ENCODE data around the gene SETBP1.
"Not testable (repeated sequence)": the region's sequence is repeated elsewhere in the genome, so short reads cannot be mapped to it uniquely, and the experiment has no call there.

The SETBP1 gene

DNA sequence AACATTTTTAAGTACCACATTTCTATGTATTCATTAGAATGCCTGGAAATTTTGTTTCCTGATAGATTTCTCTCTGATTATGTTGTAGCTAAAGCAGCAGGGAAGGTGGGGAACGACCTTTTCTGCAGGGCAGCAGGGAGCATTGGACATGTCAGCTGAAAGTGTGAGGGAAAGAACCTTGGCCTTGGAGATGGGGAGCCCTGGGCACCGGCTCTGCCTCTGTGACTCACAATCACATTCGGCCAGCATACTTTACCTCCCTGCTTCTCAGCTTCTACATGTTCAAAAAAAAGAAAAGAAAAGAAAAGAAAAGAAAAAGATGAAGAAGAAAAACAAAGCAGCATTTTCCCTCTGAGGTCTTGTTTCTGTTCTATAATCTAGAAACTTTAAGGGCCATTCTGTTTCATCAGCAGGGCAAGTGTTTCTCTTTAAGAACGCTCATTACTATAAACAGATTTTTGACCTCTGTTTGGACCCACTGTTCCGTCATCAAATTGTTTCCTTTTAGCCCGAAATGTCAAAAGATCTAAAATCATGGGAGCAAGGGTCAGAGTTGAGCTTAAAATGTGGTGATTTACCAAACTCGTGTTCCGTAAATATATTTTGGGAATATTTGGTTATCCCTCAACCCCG, 27.9 kb downstream of the SETBP1 start:
- DNase-seq = no peak

DNA sequence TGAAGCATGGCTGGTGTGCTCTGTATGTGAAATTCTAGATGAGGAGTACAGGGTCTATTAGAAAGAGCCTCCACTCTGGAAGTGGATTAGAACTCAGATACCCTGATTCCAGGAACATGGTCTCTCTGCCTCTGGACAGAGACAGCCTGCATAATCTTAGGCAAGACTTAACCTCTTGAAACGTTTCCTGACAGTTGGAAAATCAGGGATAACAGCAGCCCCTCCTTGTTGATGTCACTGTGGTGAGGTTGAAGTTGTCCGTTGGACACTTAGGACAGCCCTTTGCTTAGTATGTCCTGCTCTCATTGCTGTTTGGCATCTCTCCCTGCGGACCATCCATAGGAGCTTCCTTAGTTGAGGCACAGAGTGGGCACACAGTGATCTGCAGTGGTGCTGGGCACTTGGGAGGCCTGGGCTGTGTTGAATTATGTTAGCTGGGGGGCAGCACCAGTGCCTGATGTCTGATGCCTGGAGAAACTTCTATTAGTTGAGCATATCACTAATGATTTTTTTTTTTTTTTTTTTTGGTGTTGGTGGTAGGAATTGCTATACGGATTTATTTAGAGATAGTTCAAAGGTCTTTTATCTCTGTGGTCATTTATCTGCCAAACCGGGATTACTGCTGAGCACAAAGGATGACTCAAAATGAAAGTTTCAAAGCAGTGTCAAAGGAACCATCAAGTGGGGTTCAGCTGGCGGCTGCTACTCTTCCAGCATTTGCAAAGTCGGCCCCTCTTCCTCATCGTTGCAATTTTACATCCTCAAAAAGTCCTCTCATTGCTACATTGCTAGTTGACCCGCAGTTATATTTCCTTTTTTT, 28.8 kb downstream of the SETBP1 start:
- no peak for DNase-seq

DNA sequence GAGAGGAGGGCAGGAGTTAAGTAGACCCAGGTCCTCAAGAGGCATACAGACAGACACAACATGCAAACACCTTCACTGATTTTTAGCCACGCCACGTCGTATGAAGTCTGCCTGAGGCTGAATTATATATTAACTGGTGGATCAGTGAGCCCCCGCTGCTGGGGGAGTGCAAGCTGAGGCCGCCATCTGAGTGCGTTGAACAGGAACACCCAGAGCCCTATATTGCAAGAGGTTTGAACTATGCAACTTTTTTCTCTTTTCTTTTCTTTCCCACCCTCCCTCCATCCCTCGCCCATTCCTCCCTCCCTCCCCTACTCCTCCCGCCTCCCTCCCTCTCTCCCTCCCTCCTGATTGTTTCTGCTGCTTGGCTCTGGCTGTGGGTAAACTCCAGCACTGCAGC, 30.2 kb downstream of the SETBP1 start:
- no peak for DNase-seq

DNA sequence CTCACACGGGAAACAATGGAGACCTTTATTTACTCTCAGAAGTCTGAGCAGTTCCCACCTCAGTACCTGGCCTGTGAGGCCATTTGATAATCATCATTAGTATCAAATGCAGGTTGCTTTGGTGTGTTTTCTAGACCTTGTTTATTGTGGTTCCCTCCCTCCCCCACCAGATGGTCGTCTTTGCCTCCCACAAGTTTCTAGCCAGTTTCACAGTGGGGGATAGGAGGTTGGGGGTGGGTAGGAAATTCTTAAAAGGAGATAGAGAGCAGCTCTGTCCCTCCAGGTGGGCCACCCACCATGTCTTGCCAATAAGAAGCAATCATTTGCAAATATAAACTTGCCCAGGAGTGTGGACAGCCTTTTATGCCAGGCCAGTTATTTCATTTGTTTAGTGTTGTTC, 31.3 kb downstream of the SETBP1 start:
- DNase-seq = no peak

DNA sequence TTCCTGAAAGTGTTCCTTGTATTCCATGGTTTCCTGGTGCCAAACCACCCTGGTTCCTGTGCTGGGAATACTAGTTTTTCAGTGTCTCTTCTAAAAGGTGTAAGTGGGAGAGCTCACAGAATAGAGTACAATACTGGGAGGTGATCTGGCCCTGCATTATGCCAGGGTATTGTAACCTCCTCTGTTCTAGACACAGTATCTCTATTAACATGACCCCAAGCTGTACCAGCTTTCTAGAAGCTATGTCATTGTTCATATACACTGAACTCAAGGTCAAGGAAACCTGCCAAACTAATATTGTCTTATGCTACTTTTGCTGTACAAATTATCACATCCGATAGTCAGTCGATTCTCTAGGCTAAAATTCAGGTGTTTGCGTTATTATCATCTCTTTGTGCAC, 32.7 kb downstream of the SETBP1 start:
- DNase-seq = no peak

DNA sequence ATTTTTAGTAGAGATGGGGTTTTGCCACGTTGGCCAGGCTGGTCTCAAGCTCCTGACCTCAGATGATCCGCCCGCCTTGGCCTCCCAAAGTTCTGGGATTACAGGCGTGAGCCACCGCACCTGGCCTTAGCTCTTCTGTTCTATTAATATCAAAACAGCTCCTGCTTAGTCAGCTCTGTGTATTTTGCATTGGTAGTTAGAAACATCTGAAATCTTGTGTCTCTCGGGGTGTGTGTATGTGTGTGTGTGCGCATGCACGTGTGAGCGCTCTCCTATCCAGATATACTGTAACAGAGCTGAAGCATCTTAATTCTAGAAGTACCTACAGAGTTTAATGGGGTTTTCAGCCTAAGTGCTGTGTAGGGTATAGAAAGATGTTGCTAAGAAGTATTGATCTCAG, 33.7 kb downstream of the SETBP1 start:
- DNase-seq = no peak

DNA sequence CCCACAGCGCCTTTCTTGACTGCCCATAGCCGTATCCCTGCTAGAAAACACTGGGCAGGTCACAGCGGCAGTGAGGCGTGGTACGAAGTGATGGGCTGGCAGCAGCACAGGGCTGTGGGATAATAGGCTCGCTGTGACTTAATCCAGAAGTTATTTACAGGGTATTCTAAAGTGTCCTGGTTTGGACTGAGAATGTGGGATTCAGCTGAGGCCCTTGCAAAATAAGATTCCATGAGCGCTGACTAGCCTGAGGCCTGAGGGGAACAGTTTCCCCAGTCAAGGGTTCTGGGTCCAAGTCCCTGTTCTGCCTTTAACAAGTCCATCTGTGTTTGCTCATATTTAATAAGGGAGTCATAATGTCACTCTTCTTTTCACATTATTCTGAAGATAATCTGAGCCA, 34.6 kb downstream of the SETBP1 start:
- no peak for DNase-seq

DNA sequence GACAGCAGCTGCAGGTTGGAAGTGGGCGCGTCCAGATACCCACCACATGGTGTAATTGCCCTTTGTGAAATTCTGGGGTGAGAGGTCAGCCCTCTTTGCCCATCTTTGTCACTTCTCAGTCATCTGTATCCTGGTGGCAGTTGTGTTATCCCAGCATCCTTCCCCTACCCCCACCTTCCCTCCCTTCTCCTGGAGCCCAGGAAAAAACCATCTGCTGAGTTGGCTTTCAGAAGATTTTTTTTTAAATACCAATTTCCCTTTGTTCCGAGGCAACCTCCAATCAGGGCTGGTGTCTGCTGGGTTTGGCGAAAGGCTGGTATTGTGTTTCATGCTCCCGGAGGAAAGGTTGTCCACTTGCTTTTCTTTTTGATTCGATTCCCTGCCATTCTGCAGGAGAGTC, 35.2 kb downstream of the SETBP1 start:
- DNase-seq = no peak

DNA sequence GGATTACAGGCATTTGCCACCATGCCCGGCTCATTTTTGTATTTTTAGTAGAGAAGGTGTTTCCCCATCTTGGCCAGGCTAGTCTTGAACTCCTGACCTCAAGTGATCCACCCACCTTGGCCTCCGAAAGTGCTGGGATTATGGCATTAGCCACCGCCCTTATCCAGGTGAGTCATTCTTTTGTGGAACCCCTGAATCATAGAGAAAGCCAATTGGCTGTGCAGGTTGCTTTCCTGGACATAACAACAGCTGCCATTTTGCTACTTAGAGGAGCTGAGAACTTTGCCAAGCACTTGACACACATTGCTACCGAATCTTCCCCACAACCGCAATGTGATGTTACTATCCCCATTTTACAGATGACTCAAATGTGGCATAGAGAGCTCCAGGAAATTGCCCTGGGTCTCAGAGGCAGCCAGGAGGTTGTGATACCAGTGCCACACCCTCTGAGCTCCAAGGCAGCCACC, 36.0 kb downstream of the SETBP1 start:
- DNase-seq = no peak

DNA sequence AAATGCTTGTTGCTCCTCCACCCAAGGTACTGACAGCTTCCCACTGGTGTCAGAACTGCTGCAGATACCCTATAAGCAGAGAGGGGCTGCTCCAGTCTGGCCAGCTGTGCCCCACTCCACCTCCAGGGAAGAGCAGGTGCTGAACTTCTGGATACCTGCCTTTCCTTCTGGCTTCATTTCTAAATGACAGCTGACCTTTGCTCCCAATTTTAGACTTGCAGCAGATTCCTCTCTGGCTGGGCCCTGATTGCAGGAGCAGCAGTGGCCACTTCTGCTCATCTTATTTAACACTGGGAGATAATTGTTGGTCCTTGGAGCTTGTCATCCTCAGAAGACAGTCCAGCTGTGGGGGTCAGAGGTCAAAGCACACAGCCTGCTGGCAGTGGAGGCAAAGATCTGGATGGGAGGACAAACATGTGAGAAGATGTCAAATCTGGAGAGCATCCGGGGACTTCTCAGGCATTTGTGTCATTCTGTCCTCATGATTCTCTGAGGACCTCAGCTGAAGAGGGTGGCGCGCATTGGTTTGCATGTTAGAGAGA, 38.9 kb downstream of the SETBP1 start:
- DNase-seq = no peak

DNA sequence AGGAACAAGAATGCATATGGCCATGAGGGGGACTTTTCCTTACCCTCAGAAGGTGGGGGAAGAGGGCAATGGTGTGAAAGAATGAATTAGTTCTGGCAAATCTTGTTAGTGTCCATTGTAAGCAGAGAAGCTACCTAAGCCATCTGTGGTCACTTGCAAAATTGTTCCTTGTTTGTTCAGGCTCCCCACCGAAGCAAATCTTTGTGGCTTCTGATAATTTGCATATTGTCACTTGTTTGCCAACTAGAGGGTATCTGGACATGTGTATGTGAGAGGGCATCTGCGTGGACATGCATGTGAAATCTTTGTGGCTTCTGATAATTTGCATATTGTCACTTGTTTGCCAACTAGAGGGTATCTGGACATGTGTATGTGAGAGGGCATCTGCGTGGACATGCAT, 41.1 kb downstream of the SETBP1 start:
- DNase-seq = not testable (repeated sequence)

DNA sequence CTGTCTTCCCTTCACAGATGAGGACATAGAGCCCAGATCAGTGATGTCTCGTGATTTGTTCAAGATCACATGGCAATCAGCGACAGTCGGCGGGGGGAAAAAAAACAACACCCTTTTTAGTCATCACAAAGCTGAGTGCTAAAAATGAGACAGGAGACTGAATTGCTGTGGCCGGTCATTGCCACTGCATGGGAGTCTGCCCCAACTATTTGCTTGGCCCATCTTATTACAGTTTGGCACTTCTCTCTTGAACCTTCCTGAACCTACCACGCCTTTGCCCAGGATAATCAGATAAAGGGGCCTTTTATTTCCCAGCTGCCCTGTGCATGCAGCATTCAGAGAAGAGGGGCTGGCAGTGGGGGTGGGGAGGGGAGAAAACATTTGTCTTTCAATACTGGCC, 42.7 kb downstream of the SETBP1 start:
- DNase-seq = no peak

DNA sequence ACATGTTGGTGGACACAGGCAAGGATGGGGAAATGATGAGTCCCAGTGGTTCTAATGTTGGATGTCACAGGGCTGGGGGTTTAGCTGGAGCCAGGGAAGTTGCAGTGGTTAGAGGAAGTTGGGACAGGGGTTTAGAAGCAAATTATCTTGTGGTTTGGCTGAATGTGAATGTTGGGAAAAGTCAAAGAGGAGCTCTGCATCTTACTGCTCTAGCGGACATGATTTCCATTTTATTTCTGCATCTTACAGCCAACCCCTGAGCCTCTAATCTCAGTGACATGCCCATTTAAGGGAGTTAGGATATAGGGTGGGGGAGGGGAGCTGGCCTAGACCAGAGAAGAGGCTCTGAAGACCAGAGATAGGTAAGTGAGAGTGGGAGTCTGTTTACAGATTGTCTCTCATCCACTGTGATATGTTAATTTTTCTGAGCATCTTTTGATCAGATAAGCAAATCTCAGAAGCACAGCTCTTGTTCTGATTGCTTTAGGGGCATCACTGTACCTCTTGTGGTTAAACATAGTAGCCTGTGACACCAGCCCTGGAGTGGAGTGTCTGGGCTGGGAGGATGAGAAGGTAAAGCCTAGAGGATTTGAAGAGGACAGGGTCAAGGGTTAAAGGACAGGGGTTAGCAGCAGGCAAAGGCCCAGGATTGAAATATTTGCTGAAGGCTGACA, 43.6 kb downstream of the SETBP1 start:
- no peak for DNase-seq

DNA sequence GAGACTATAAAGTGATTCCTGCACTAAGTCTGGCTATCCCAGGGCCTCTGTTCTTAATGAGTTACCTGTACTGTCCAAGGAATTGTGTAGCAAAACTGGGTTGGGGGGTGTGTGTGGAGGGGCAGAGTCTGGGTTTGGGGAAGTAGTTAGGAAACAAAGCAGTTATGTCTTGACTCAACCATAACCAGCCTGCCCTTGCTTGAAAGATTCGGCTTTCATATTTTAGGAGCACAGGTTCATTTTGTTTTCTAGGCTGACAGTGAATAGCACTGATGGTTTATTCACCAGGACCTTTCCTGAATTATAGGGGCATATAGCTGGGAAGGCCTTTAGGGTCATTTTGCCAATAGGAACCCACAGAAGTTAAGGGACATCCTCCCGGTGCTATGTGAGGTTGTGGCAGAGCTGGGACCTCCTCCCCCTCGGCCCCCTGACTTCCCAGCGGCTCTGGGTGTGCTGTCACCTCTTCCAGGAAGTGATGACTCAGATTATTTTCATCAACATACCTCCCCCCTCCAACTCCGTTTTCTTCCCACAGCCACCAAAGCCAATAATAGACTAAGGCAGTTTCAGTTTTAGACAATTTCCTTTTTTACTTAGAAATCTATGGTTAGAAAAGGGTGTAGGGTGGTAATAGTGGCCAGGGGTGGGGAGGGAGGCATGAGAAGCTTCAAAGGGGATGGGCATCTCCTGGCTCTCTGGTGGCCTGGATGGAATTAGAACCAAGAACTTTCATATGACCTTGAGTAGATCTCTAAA, 44.8 kb downstream of the SETBP1 start:
- DNase-seq = no peak

DNA sequence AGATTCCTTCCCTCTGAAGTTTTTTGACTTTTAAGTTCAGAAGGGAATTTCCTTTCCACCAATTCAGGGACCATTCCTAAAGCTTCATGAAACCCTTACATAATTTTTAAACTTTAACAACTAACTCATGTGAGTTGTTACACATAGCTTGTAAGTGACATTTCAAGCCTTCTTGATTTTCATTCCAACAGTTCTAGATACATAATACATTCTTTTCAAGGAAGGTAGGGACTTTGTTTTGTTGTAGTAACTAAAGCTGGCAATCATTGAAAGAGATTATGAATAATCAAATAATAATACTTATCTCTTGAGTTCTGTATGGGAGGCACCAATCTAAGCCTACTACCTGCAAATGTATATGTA, 45.4 kb downstream of the SETBP1 start:
- no peak for DNase-seq

DNA sequence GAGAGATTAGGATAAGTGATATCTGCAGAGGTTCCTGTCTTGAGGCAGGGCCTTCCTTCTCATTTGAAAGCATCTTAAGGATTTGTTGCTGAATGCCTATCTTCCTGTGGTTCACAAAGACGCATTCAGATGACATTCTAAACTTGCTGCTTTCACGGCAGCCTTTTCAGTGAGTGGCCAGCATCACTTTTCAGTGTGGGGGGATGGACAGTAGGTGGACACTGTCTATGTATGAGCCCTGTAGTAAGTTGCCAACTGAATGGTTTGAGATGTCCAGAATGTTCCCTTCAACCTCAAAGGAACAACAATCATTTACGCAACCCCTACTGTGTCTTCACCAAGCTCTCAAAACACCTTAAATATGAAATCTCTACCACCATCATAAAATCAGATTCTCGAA, 46.6 kb downstream of the SETBP1 start:
- DNase-seq = no peak

DNA sequence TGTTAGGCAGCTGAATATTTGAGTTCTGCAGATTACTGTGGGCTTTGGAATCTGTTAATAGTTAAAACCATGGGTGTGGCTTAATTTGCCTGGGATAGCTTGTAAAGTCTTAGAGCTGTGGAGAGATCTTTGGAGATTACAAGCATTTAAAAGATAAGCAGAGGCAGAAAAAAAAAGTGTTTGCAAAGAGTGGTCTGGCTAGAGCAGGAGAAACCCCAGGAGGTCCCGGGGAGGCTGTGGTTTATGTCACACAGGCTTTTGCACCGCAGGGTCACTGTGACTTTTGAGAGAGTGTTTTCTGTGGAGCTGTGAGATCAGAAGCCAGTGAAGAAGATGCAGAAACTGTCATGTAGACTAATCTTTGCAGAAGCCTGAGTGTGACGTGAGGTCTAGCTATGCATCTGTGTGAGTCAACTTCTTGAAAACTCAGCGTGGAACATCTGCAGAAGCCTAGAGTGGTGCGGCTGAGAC, 49.0 kb downstream of the SETBP1 start:
- DNase-seq = no peak

DNA sequence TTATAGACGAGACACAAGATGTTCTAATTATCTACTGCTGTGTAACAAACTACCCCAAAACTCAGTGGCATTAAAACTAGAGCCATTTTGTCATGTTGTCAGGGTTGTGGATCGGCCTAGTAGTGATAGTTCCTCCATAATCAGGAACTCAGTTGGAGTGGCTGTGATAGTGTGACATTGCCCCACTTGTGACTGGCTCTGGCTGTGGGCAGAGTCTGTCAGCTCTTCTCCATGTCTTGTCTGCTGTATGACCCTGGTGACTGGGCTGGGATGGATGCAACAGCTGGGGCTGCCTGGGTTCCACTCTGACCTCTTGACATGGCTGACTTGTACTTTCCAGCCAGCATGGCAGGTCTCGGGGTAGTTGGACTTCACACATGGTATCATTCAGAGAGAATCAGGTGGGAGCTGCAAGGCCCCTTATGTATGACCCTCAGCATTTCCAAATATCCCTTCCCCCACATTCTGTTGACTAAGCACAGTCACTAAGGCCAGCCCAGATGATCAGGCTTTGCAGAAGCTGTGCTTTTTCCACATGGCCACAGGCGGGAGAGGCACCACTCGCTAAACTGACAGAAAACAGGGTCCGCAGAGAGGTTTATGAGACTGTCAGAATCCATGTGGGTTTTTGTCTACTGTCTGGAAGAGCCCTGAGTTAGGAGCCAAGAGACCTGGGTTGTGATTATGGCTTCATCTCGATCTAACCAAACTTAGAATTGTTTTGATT, 50.3 kb downstream of the SETBP1 start:
- no peak for DNase-seq

DNA sequence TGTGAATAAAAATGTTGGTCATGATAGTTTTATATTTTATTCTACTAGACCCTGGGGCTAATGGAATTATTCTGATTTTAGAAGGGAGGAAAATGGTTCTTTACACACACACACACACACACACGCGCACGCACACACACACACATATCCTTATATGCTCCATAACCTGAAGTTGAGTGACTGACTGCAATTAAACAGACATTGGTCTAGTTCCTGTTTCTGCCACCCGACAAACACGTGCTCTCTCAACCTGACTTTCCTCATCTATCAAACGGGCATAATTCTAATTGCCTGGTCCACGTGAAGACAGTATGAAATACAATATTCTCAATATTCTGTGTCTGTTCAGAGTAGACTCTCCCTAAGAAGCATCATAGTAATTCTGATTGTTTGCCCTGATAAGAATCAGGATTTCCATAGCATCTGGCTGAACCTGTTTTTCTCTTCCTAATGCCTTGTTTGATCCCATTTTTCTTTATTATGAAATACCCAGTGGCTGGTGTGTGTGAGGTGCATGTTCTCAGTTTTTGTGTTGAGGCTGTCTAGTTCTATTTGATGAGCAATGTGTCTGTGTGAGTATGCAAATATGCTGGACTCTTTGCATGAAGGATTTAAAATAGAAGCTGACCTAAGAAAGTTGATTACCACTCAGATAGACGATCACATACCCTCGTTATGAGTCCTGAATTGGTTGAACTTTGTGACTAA, 51.0 kb downstream of the SETBP1 start:
- DNase-seq = no peak

DNA sequence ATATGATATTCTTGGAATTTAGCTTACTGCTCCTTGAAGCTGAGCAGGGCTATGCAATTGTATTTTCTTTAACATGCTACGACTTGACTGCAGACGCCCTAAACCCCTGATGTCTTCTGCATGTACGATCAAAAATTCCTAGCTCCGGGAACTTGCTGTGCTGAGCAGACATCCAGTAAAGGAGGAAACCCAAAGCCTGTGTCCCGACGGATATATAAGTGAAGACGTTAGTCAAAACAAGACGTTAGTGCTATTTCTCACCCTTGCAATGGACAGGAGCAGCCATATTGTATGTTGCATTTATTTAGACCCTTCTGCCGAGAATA, 51.5 kb downstream of the SETBP1 start:
- DNase-seq = no peak

DNA sequence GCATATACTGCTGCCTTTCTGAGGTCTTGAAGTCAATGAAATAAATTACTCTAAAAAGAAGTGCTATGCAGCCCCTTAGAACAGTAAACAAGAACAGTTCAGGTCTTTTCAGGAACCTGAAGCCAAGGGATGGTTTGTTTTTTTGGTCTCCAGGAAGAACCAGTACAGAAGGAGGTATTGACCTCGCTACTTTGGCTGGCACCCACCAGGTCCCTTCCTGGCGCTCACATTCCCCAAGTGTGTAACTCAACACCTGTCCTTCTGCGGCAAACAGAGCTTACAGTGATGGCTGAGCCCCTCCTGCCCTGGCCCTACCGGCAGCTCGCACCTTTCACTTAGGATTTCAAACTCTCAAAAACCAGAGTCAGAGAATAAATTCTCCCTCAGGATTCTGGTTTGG, 51.9 kb downstream of the SETBP1 start:
- DNase-seq = peak; percentile 50

Data from right hindlimb (tissue), 1 donor.